DND-41 (cell line): ENCODE data around the gene MDP1.

ENCODE experiments used
- ATAC-seq: fragments of 200-7000 bp; cut with Tn5 transposase; 3 replicates; pipeline ENCODE4 v1.9.1; 2021; ENCODE audit warnings: low read depth; ENCODE audit not compliant: insufficient read depth
- DNase-seq: peaks from one replicate; pipeline ENCODE4 v3.0.0-alpha.2; 2020
- H2AFZ ChIP-seq: 2 replicates; pipeline ENCODE4 v1.6.0; 2012; ENCODE audit warnings: low read depth, low read length
- H3K27ac ChIP-seq: 2 replicates; pipeline ENCODE4 v1.5.1; 2012; ENCODE audit warnings: low read length, inconsistent platforms
- H3K27me3 ChIP-seq: fragments of 200-600 bp; sonication (generic); 2 replicates; pipeline ENCODE4 v1.6.0; 2012; ENCODE audit warnings: low read length, mild to moderate bottlenecking, inconsistent platforms; ENCODE audit not compliant: insufficient read depth, poor library complexity
- H3K36me3 ChIP-seq: 2 replicates; pipeline ENCODE4 v1.5.1; 2012; ENCODE audit warnings: low read length, inconsistent platforms; ENCODE audit not compliant: insufficient read depth
- H3K4me1 ChIP-seq: 2 replicates; pipeline ENCODE4 v1.5.1; 2012; ENCODE audit warnings: mild to moderate bottlenecking, low read length; ENCODE audit not compliant: insufficient read depth
- H3K4me2 ChIP-seq: 2 replicates; pipeline ENCODE4 v1.6.0; 2012; ENCODE audit warnings: mild to moderate bottlenecking, moderate library complexity, low read length, inconsistent platforms; ENCODE audit not compliant: insufficient read depth
- H3K4me3 ChIP-seq, 2 experiments: fragments of 200-600 bp in 1 of 2; shearing (Covaris generic) in 1 of 2; 2 replicates each; pipeline ENCODE4 v1.5.1; 2012 to 2016; ENCODE audit warnings: inconsistent platforms in 2 of 2, low read length in 2 of 2, mild to moderate bottlenecking in 2 of 2, low read depth in 1 of 2, moderate library complexity in 1 of 2
- H3K79me2 ChIP-seq: 2 replicates; pipeline ENCODE4 v1.6.0; 2012; ENCODE audit warnings: low read length, inconsistent platforms; ENCODE audit not compliant: insufficient read depth
- H3K9ac ChIP-seq: 2 replicates; pipeline ENCODE4 v1.6.0; 2012; ENCODE audit warnings: low read depth, mild to moderate bottlenecking, inconsistent platforms, low read length, moderate library complexity
- H3K9me3 ChIP-seq: 2 replicates; pipeline ENCODE4 v1.5.1; 2012; ENCODE audit warnings: low read length, moderate library complexity, mild to moderate bottlenecking, inconsistent platforms; ENCODE audit not compliant: insufficient read depth, severe bottlenecking
- H4K20me1 ChIP-seq: 2 replicates; pipeline ENCODE4 v1.6.0; 2012; ENCODE audit warnings: low read length; ENCODE audit not compliant: insufficient read depth
- EZH2 ChIP-seq: IDR thresholded peaks from 3 replicates; pipeline ENCODE4 v1.6.1; 2012; ENCODE audit warnings: borderline replicate concordance, low read depth, mild to moderate bottlenecking, moderate library complexity, low read length, inconsistent platforms; ENCODE audit not compliant: severe bottlenecking
- TF ChIP-seq, protein P1 (sequence below): IDR thresholded peaks from 2 replicates; pipeline ENCODE4 v1.5.1; 2012; ENCODE audit warnings: borderline replicate concordance, low read length, moderate library complexity, mild to moderate bottlenecking; ENCODE audit not compliant: poor library complexity, severe bottlenecking; ENCODE audit errors: extremely low read depth

The MDP1 gene

DNA sequence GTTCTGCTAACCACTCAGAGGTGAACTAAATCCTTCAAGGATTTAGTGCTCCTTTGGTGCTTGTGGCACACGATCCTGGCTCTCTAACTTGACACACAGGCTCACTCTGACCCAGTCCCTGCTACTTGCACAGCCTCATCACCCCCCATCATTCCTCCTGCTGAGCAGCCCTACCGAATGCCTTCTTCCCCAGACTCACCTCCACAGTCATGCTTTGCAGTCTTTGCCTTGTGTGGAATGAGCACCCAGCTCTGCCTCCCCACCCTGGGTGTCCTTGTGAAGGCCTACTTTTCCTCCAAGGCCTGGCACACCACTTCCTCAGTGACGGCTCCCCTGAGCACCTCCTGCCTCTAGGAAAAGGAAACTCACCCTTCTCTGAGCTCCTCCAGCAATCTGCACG is 34.5 kb upstream of the MDP1 start:
- no peak for DNase-seq
- H2AFZ ChIP-seq: no peak overlapping the region
- no peaks in the 10 kb centered on the region for H3K79me2 ChIP-seq
- H4K20me1 ChIP-seq: no peaks in the 10 kb centered on the region
- no peaks in the 10 kb centered on the region for H3K9me3 ChIP-seq
- H3K27ac ChIP-seq: no peak overlapping the region
- no peak for ATAC-seq
- no peak overlapping the region for H3K4me2 ChIP-seq
- no peak overlapping the region for H3K9ac ChIP-seq
- H3K4me3 ChIP-seq: no peak overlapping the region
- no peaks in the 10 kb centered on the region for H3K36me3 ChIP-seq
- no peak for TF ChIP-seq EZH2
- TF ChIP-seq, protein P1, sequence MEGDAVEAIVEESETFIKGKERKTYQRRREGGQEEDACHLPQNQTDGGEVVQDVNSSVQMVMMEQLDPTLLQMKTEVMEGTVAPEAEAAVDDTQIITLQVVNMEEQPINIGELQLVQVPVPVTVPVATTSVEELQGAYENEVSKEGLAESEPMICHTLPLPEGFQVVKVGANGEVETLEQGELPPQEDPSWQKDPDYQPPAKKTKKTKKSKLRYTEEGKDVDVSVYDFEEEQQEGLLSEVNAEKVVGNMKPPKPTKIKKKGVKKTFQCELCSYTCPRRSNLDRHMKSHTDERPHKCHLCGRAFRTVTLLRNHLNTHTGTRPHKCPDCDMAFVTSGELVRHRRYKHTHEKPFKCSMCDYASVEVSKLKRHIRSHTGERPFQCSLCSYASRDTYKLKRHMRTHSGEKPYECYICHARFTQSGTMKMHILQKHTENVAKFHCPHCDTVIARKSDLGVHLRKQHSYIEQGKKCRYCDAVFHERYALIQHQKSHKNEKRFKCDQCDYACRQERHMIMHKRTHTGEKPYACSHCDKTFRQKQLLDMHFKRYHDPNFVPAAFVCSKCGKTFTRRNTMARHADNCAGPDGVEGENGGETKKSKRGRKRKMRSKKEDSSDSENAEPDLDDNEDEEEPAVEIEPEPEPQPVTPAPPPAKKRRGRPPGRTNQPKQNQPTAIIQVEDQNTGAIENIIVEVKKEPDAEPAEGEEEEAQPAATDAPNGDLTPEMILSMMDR: no peak
- no peaks in the 10 kb centered on the region for H3K4me1 ChIP-seq
- no peaks in the 10 kb centered on the region for H3K27me3 ChIP-seq

DNA sequence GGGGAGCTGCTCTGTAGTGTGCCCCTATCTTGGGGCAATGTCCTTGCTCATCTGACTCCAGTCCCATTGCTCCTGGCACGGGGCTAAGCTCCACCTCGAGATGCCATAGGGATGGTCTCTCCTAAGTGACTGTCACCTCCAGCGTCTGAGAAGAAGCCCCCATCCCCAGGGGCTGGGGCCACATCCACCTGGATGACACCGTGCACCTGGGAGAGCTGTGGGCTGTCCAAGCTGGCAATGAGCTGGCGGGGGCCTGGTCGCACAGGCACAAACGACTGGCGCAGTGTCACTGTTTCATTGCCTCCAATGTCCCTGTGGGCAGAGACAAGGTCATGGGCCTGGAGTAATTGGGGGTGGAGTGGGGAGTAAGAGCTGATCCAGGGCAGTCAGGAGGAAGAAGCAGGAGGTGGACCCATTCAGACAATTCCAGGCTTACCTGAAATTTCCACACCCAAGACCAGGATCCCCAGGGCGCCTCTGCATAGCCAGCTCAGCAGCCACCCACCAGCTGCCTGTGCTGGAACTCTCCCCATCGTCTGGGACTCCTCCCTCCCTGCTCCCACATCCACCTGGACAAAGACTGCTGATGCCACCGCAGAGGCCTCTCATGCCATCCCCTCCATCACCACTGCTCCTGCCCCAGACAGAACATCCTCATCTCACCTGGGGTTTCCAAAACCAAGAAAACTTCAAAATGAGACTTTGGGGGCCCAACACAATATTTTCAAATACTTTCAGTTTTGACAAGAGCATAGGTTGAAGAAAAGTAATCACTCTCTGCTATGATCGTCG is 33.6 kb upstream of the MDP1 start:
- Histone ChIP-seq H2AFZ (no peak overlapping the region), H3K9me3 (no peaks in the 10 kb centered on the region), H3K36me3 (no peaks in the 10 kb centered on the region), H3K79me2 (no peaks in the 10 kb centered on the region), H3K4me1 (no peaks in the 10 kb centered on the region), H3K4me3 (no peak overlapping the region), H3K27ac (no peak overlapping the region), H3K9ac (no peak overlapping the region), H3K27me3 (no peaks in the 10 kb centered on the region), H4K20me1 (no peaks in the 10 kb centered on the region), H3K4me2 (no peak overlapping the region)
- no peak for ATAC-seq
- DNase-seq: no peak
- TF ChIP-seq, protein P1: no peak
- TF ChIP-seq EZH2: no peak

DNA sequence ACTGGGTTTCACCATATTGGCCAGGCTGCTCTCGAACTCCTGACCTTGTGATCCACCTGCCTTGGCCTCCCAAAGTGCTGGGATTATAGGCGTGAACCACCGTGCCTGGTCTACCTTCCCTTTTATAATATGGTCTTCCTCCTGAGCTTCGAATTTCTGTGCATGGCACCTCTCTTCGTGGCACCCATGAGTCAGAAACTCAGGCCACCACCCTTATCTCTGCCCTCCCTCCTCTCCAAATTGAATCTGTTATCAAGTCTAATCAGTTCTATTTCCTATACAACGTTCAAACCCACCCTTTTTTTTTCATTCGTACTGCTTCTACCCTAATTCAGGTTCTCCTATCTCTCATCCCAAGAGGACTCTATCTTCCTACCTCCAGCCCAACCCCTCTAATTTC is 31.6 kb upstream of the MDP1 start:
- H3K9me3 ChIP-seq: no peaks in the 10 kb centered on the region
- peaks cover 11% of the 10 kb centered on the region for H3K4me1 ChIP-seq
- ATAC-seq: no peak
- H4K20me1 ChIP-seq: no peaks in the 10 kb centered on the region
- no peak overlapping the region for H3K9ac ChIP-seq
- no peaks in the 10 kb centered on the region for H3K27me3 ChIP-seq
- no peaks in the 10 kb centered on the region for H3K36me3 ChIP-seq
- H3K4me2 ChIP-seq: no peak overlapping the region
- no peak for DNase-seq
- no peak overlapping the region for H2AFZ ChIP-seq
- no peak overlapping the region for H3K4me3 ChIP-seq
- no peak overlapping the region for H3K27ac ChIP-seq
- TF ChIP-seq EZH2: no peak
- TF ChIP-seq, protein P1: no peak
- no peaks in the 10 kb centered on the region for H3K79me2 ChIP-seq
